HG03469 (cell line): ENCODE measurements around the gene GAB2.
"Not testable (repeated sequence)": the region's sequence is repeated elsewhere in the genome, so short reads cannot be mapped to it uniquely, and the experiment has no call there.

Source experiments
- ATAC-seq: cut with Tn5 transposase; IDR thresholded peaks from one replicate; pipeline ENCODE4 v1.9.1; 2021; ENCODE audit warnings: mild to moderate bottlenecking, moderate library complexity, moderate number of reproducible peaks; ENCODE audit not compliant: unreplicated experiment

The GAB2 gene

GRCh38 chr11:78227921-78228320, 189.7 kb downstream of the GAB2 start:
- no peak for ATAC-seq

DNA sequence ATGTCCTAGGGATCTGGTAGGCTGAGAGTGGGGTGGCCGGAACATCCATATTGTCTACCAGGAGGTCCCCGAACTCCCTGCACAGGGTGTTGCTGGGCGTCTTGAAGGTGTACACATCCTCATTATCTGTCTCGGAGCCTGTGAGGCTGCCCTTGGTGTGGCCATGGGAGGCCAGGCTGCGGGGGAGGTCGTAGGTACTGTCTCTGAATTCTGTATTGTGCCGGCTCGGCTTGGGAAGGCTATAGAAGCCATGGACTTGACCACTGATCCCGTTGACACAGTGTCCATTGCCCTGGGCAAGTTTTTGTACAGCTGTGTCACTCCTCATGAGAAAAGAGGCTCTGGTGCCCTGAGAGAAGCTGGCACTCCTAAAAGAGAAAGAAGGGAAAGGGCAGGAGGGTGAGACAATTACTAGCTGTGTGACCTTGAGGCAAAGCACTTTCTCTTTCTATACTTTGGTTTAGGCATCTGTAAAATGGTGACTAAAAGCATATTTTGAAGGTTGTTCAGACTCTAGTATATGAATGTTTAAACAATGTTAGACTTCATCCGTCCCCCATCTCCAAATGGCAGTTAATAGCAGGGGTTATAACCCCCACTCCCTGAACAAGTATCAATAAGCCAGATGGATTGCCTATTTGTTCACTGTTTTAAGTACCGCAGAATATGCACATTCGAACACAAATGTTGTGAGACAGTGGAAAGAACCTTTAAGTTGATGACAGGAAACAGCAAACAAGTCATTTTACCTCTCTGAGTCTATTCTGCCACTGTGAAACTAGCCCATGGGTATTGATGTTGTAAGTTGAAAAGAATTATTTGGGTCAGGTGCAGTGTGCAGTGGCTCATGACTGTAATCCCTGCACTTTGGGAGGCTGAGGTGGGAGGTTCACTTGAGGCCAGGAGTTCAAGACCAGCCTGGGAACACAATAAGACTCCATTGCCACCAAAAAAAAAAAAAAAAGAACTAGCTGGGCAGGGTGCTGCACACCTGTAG, 190.6 kb downstream of the GAB2 start:
- ATAC-seq = no peak

GRCh38 chr11:78224906-78225420, 192.7 kb downstream of the GAB2 start:
- ATAC-seq = no peak

DNA sequence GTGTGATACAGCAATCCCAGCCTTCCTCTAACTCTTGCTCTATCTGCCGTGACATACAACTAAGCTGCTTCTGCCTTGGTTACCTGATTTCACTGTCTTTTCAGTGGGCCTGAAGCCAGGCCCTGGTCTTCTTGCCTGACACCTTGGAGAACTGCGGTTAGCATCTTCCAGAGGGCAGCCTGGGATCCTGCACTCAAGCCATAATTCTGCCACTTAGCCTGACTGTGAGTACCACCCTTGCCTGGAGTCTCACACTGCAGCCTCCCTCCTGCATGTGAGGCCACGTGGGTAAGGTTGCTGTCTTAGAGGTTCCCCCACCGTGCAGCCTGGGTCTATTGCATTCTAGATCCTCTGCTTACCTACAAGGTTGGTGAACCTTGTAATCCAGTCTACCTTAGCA, 193.1 kb downstream of the GAB2 start:
- no peak for ATAC-seq

GRCh38 chr11:78223320-78223954, 194.2 kb downstream of the GAB2 start:
- ATAC-seq = peak; percentile 34

GRCh38 chr11:78222726-78223125, 194.9 kb downstream of the GAB2 start:
- not testable (repeated sequence) for ATAC-seq

- no peak for ATAC-seq
These were observed 196.0 kb downstream of the GAB2 start for GRCh38 chr11:78221396-78222315.

- no peak for ATAC-seq
These were observed 197.1 kb downstream of the GAB2 start for GRCh38 chr11:78220218-78221157.

- ATAC-seq = no peak
These were observed 198.0 kb downstream of the GAB2 start for GRCh38 chr11:78219493-78220217.

- no peak for ATAC-seq
These were observed 198.7 kb downstream of the GAB2 start for GRCh38 chr11:78218707-78219492.

GRCh38 chr11:78217650-78218541, 199.7 kb downstream of the GAB2 start:
- ATAC-seq = no peak

- no peak for ATAC-seq
These were observed 200.9 kb downstream of the GAB2 start for GRCh38 chr11:78216571-78217287.

DNA sequence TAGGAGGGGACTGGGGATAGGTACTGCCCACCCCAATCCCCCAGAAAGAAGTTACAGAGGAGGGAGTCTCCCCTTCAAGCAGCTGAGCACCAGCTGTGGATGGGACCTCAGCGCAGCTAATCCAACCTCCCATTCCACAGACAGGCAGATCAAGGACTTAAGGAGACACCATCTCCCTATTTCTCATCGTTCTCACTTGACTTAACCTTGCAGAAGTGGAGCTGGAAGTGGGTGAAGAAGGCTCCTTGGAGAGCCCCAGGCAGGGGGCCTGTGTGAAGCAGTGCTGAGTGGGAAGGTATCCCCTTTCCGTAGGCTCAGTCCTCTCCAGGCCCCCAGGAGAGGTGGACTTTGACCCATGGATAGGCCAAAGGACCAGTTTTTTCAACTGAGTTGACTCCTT, 201.6 kb downstream of the GAB2 start:
- ATAC-seq = no peak

GRCh38 chr11:78214331-78215194, 203.1 kb downstream of the GAB2 start:
- no peak for ATAC-seq

DNA sequence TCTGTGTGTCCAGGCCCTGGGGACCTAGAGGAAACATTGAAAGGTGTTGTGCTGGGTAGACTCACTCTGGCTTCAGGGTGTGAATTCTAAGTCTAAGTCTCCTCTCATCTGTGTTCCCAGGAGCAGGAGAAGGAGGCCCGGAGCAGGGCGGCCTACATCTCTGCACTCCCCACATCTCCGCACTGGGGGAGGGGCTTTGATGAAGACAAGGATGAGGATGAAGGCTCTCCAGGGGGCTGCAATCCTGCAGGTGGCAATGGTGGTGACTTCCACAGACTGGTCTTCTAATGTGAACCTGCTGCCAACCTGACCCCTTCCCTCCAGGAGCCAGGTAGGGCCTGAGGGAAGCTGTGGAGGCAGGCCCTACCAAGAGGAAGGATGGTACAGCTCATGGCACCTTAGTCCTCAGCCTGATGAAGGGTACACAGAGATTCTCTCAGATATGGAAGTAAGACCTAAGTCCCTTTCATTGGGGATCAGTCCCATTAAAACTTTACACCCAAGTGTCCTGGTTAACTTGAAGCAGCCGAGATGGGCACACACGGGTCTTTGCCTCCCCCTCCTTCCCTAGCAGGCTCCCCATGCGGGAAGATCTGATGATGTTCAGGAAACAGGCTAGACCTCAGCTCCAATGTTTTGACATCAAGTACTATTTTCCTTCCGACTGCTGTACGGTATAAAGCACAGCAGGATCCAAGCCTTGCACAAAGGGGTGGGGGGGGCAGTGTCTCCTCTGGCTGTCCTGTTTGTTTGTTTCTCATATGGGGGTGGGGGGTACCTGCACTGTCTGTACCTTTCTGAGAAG, 203.9 kb downstream of the GAB2 start:
- ATAC-seq = no peak
